HG03378 (cell line): ENCODE data around the gene MYH1.

Experiments used
- ATAC-seq: cut with Tn5 transposase; IDR thresholded peaks from one replicate; pipeline ENCODE4 v1.9.1; 2021; ENCODE audit warnings: mild to moderate bottlenecking, moderate library complexity; ENCODE audit not compliant: unreplicated experiment

The MYH1 gene

GRCh38 chr17:10492004-10492403, 26.3 kb downstream of the MYH1 start:
- ATAC-seq: no peak

- ATAC-seq: no peak
Measured at GRCh38 chr17:10482252-10482651, 36.1 kb downstream of the MYH1 start.

GRCh38 chr17:10477701-10478100, 40.6 kb downstream of the MYH1 start:
- ATAC-seq: no peak

DNA sequence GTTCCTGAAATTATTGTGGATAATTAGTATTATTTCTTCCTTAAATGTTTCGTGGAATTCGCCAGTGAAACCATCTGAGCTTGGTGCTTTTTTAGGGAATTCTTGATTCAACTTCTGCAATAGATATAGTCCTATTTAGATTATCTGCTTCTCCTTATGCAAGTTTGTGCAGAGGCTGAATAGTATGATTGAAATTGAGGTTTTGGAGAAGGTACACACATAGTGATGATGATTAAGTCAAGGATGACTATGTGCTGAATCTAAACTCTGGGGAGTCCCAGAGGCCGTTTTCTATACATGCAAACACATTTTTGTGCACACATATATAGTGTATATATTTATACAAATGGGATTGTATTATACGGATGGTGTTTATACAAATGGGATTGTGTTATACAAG, 43.8 kb downstream of the MYH1 start:
- ATAC-seq: no peak

GRCh38 chr17:10471858-10472257, 46.5 kb downstream of the MYH1 start:
- ATAC-seq: no peak

- no peak for ATAC-seq
Measured at GRCh38 chr17:10469459-10469858, 48.9 kb downstream of the MYH1 start, which contains the start of gene MYH4. Gene MYH4, minus strand, starts transcription at chr17:10469559. Its CDS starts 2,814 bp downstream, at chr17:10466745.

DNA sequence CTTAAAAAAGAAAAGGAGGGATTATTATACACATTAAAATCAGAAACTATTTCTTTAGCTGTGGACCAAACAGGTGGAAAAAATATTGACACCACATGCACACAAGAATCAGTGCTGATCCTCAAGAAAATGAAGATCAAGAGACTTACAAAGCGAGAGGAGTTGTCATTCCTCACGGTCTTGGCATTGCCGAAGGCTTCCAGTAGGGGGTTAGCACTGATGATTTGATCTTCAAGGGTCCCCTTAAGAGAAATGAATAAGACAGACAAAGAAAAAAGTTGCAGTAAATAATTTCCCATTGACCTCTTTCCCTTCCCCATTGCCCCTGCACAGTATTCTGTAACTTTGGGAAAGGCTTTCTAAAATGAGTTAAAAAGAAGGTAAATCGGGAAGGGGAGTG, 54.9 kb downstream of the MYH1 start:
- no peak for ATAC-seq

GRCh38 chr17:10460062-10460461, 58.3 kb downstream of the MYH1 start:
- ATAC-seq: no peak

DNA sequence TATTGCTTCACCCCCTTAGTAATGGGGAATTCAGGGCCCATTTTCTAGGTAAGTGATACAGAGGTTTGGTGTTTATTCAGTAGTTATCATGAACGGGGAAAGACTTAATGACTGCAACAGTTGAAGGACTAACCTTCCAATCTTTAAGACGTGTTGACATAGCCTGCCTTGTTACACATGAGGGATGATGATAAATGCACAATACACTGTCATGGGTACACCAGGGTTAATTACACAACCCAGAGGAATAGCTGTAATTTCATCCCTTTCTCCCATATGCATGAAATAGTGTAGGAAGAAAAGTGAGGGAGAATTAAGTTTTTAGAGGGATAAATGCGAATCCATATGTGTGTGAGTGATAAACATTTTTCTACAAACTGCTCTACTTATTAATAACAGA, 59.6 kb downstream of the MYH1 start:
- ATAC-seq: no peak

- no peak for ATAC-seq
Measured at GRCh38 chr17:10457952-10458351, 60.4 kb downstream of the MYH1 start.

DNA sequence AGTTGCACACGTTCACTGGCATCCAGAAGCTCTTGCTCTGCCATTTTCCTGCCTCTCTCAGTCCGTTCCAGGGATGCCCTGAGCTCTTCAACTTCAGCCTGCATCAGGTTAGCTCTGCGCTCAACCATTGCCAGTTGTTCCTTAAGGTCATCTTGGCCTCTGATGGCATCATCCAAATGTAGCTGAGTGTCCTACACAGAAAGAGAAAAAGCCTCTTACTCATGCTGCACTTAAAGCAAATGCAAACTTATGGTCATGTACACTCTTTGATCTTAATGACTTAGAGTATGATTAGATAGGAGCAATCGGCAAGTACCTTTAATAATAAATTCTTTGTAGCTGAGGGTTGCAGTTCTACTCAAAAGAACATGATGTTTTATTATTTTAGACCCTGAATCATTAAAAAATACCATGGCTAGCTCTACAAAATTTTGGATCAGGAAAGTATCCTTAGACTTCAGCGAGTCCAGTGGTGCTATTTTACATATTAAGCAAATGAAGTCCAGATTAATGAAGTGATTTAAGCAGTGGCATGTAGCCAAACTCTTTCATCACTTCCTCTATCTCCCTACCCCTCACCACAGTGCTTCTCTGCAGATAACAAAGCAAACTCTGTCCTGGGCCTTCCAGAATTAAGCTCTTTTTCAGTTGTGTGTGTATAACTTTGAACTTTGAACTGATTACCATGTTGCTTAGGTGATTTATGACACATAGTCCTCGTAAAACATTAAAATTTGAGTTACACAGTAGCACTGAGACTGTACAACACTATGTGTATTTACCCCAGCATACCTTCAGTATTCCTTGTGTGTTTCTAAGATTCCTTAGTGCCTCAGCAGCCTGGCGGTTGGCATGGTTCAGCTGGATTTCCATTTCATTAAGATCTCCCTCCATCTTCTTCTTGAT, 71.1 kb downstream of the MYH1 start:
- ATAC-seq: no peak
